Astrocyte of the cerebellum (primary cell): ENCODE results near the gene INAFM1.

ENCODE experiments used
- DNase-seq: peaks from one replicate; pipeline ENCODE4 v3.0.0-alpha.2; 2011; ENCODE audit warnings: low read depth
- H3K4me3 ChIP-seq: 2 replicates; pipeline ENCODE4 v1.5.1; 2011; ENCODE audit warnings: mild to moderate bottlenecking, low read depth, low read length, moderate library complexity
- CTCF ChIP-seq: IDR thresholded peaks from 2 replicates; pipeline ENCODE4 v1.5.1; 2012; ENCODE audit warnings: low read length, low read depth, moderate library complexity, mild to moderate bottlenecking; ENCODE audit errors: missing control alignments
- in situ Hi-C: cut with HindIII; loops from 2 replicates; pipeline ENCODE4 v1.10.0; 2017; ENCODE audit warnings: low sequenced_read_pairs

Gene INAFM1

GRCh38 chr19:47323409-47323808, 48.7 kb downstream of the INAFM1 start:
- no peak for DNase-seq
- no peak overlapping the region for H3K4me3 ChIP-seq
- in situ Hi-C loops: no loop called here

GRCh38 chr19:47323872-47324271, 49.2 kb downstream of the INAFM1 start:
- no peak for TF ChIP-seq CTCF
- no peak for DNase-seq
- in situ Hi-C loops: no loop called here
- no peak overlapping the region for H3K4me3 ChIP-seq

More at GRCh38 chr19:47323409-47323808, 48.7 kb downstream of the INAFM1 start:
- TF ChIP-seq CTCF: no peak

GRCh38 chr19:47324502-47324901, 49.8 kb downstream of the INAFM1 start:
- H3K4me3 ChIP-seq: no peak overlapping the region
- in situ Hi-C loops: no loop called here
- DNase-seq: no peak
- TF ChIP-seq CTCF: no peak
